K562 (cell line): ENCODE data around the gene HLTF. TPM values are rescaled to one million over a fixed set of nuclear protein-coding genes. Genes with fewer than 3 reads are reported as not detected.

Source experiments
- ARID2 ChIP-seq: fragments of 450-650 bp; IDR thresholded peaks from 2 replicates; pipeline ENCODE4 v1.6.1; 2017; ENCODE audit warnings: antibody characterized with exemption, mild to moderate bottlenecking
- DMBX1 ChIP-seq: fragments of 250-450 bp; sonication (Bioruptor Pico); IDR thresholded peaks from 2 replicates; pipeline ENCODE4 v1.8.0; 2022; ENCODE audit warnings: inconsistent platforms, mild to moderate bottlenecking, moderate library complexity, borderline replicate concordance
- E2F5 ChIP-seq: sonication (generic); formaldehyde crosslinking; IDR thresholded peaks from 2 replicates; pipeline ENCODE4 v1.8.0; 2022; ENCODE audit warnings: mild to moderate bottlenecking, missing genetic modification reagents
- EWSR1 ChIP-seq: fragments of 450-650 bp; IDR thresholded peaks from 2 replicates; pipeline ENCODE4 v1.6.1; 2018; ENCODE audit warnings: borderline replicate concordance, mild to moderate bottlenecking, low read depth, moderate library complexity; ENCODE audit not compliant: partially characterized antibody
- MAX ChIP-seq: sonication (generic); formaldehyde crosslinking; IDR thresholded peaks from 2 replicates; pipeline ENCODE4 v1.9.0; 2022; ENCODE audit warnings: mild to moderate bottlenecking, missing genetic modification reagents
- MBD1 ChIP-seq: fragments of 250-450 bp; sonication (Bioruptor Pico); IDR thresholded peaks from 2 replicates; pipeline ENCODE4 v1.8.0; 2022; ENCODE audit warnings: inconsistent platforms
- NBN ChIP-seq: fragments of 450-650 bp; IDR thresholded peaks from 2 replicates; pipeline ENCODE4 v1.6.1; 2016; ENCODE audit warnings: low read depth, mild to moderate bottlenecking
- SP1 ChIP-seq: sonication (generic); formaldehyde crosslinking; IDR thresholded peaks from 2 replicates; pipeline ENCODE4 v1.8.1; 2022; ENCODE audit warnings: mild to moderate bottlenecking, missing genetic modification reagents
- STAT5A ChIP-seq: IDR thresholded peaks from 2 replicates; pipeline ENCODE4 v1.6.1; 2012; ENCODE audit warnings: low read length, inconsistent platforms, borderline replicate concordance
- TOE1 ChIP-seq, 2 experiments: fragments of 450-650 bp in 1 of 2; sonication (generic) in 1 of 2; formaldehyde crosslinking in 1 of 2; IDR thresholded peaks; 2 replicates each; pipeline versions ENCODE4 v1.7.1 to v1.8.0; 2016 to 2022; ENCODE audit warnings: borderline replicate concordance in 2 of 2, mild to moderate bottlenecking in 2 of 2, antibody characterized with exemption in 1 of 2, inconsistent platforms in 1 of 2, low read depth in 1 of 2, missing genetic modification reagents in 1 of 2, moderate library complexity in 1 of 2
- ZNF584 ChIP-seq: fragments of 200-800 bp; sonication (Bioruptor generic); IDR thresholded peaks from 2 replicates; pipeline ENCODE4 v1.6.1; 2016; ENCODE audit warnings: low read depth, mild to moderate bottlenecking, missing genetic modification characterization, missing compliant biosample characterization
- polyA plus RNA-seq, 8 experiments: library from polyadenylated mRNA; depleted of rRNA in 4 of 8; stranded (reverse) in 5 of 8; unstranded in 3 of 8; fragments of >200 nt; fragmentation: Nextera tagmentation in 2 of 8; fragmentation: Illumina TruSeq in 1 of 8; extraction: Ambion mirVana in 2 of 8; extraction: Trizol in 1 of 8; gene quantifications; 2 replicates each; pipeline versions ENCODE4 v1.2.1 to v1.2.3, GENCODE V29; 2011 to 2014; ENCODE audit warnings: inconsistent platforms in 1 of 8, missing spikeins in 1 of 8
- total RNA-seq, 7 experiments: library from RNA; depleted of rRNA in 6 of 7; stranded (reverse); fragments of >200 nt in 6 of 7; fragmentation: Illumina TruSeq in 2 of 7; extraction: Trizol in 2 of 7; gene quantifications; 2 replicates each; pipeline versions ENCODE4 v1.2.1 to v1.2.3, GENCODE V29; 2011 to 2021; ENCODE audit warnings: low replicate concordance in 1 of 7
- TF ChIP-seq, protein P1 (sequence below), 2 experiments: fragments of 450-650 bp in 1 of 2; sonication (generic) in 1 of 2; formaldehyde crosslinking in 1 of 2; IDR thresholded peaks; 2 replicates each; pipeline versions ENCODE4 v1.7.1 to v1.9.0; 2016 to 2022; ENCODE audit warnings: inconsistent platforms in 1 of 2, mild to moderate bottlenecking in 1 of 2, missing genetic modification reagents in 1 of 2

The HLTF gene
- total and polyA plus RNA-seq, 9 of the 15 experiments (the other 6 are each of a cell fraction or from before 2014, with no cell fraction given) = 35.1 to 82.4 (median 50.4) TPM

- TF ChIP-seq, protein P1, sequence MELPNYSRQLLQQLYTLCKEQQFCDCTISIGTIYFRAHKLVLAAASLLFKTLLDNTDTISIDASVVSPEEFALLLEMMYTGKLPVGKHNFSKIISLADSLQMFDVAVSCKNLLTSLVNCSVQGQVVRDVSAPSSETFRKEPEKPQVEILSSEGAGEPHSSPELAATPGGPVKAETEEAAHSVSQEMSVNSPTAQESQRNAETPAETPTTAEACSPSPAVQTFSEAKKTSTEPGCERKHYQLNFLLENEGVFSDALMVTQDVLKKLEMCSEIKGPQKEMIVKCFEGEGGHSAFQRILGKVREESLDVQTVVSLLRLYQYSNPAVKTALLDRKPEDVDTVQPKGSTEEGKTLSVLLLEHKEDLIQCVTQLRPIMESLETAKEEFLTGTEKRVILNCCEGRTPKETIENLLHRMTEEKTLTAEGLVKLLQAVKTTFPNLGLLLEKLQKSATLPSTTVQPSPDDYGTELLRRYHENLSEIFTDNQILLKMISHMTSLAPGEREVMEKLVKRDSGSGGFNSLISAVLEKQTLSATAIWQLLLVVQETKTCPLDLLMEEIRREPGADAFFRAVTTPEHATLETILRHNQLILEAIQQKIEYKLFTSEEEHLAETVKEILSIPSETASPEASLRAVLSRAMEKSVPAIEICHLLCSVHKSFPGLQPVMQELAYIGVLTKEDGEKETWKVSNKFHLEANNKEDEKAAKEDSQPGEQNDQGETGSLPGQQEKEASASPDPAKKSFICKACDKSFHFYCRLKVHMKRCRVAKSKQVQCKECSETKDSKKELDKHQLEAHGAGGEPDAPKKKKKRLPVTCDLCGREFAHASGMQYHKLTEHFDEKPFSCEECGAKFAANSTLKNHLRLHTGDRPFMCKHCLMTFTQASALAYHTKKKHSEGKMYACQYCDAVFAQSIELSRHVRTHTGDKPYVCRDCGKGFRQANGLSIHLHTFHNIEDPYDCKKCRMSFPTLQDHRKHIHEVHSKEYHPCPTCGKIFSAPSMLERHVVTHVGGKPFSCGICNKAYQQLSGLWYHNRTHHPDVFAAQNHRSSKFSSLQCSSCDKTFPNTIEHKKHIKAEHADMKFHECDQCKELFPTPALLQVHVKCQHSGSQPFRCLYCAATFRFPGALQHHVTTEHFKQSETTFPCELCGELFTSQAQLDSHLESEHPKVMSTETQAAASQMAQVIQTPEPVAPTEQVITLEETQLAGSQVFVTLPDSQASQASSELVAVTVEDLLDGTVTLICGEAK (IDR thresholded peaks at IDR 0.05) = 0 out of 2 replicates have a peak, but pooled peaks have one; percentile 27
- TF ChIP-seq, protein P1 (CRISPR knock-in tag; IDR thresholded peaks at IDR 0.05) = peak; percentile 62; the same call in 1 of the 2 replicates
- no peak for TF ChIP-seq STAT5A
- peak; percentile 100 for TF ChIP-seq MAX (CRISPR knock-in tag)
- TF ChIP-seq ARID2 = no peak
- peak; percentile 90; the same call in 1 of the 2 replicates for TF ChIP-seq DMBX1 (CRISPR knock-in tag)
- peak; percentile 62; the same call in 1 of the 2 replicates for TF ChIP-seq NBN
- peak; percentile 14 for TF ChIP-seq TOE1 (IDR thresholded peaks at IDR 0.05; ENCODE audit: borderline replicate concordance)
- TF ChIP-seq TOE1 (CRISPR knock-in tag; IDR thresholded peaks at IDR 0.05; ENCODE audit: borderline replicate concordance, low read depth) = no peak
- 0 out of 2 replicates have a peak, but pooled peaks have one; percentile 13 for TF ChIP-seq ZNF584 (CRISPR knock-in tag)
- TF ChIP-seq EWSR1 = no peak
- TF ChIP-seq MBD1 (CRISPR knock-in tag) = peak; percentile 99
- 0 out of 2 replicates have a peak, but pooled peaks have one; percentile 64 for TF ChIP-seq E2F5
- TF ChIP-seq SP1 (CRISPR knock-in tag) = peak; percentile 80
Observed at GRCh38 chr3:149086232-149086988, at the start of gene HLTF (continued).
